Stimulated activated CD4-positive, alpha-beta T cell treated with anti-CD3 and anti-CD28 coated beads, Interleukin-15, amount 100 ng/mL, for 24 hours (primary cell): ENCODE measurements around the gene ZDHHC14.

Experiments used
- DNase-seq: peaks from one replicate; pipeline ENCODE4 v3.0.0-alpha.2; 2020

The ZDHHC14 gene

GRCh38 chr6:157520117-157520406, 139.1 kb downstream of the ZDHHC14 start:
- no peak for DNase-seq

GRCh38 chr6:157520596-157521361, 139.8 kb downstream of the ZDHHC14 start:
- DNase-seq: no peak

- DNase-seq: no peak
Observed at GRCh38 chr6:157521362-157522335, 140.7 kb downstream of the ZDHHC14 start.

GRCh38 chr6:157522472-157522871, 141.5 kb downstream of the ZDHHC14 start:
- DNase-seq: no peak

GRCh38 chr6:157524735-157525134, 143.7 kb downstream of the ZDHHC14 start:
- DNase-seq: no peak

- no peak for DNase-seq
Observed at GRCh38 chr6:157525292-157525889, 144.4 kb downstream of the ZDHHC14 start.

- DNase-seq: no peak
Observed at GRCh38 chr6:157525918-157526425, 145.0 kb downstream of the ZDHHC14 start.

- DNase-seq: no peak
Observed at GRCh38 chr6:157527471-157527907, 146.5 kb downstream of the ZDHHC14 start.

GRCh38 chr6:157528931-157529653, 148.1 kb downstream of the ZDHHC14 start:
- DNase-seq: no peak

- no peak for DNase-seq
Observed at GRCh38 chr6:157529654-157530039, 148.7 kb downstream of the ZDHHC14 start.

- DNase-seq: no peak
Observed at GRCh38 chr6:157530126-157530525, 149.1 kb downstream of the ZDHHC14 start.

GRCh38 chr6:157530724-157531168, 149.8 kb downstream of the ZDHHC14 start:
- DNase-seq: no peak

- DNase-seq: no peak
Observed at GRCh38 chr6:157531169-157531985, 150.4 kb downstream of the ZDHHC14 start.

- no peak for DNase-seq
Observed at GRCh38 chr6:157531986-157532365, 151.0 kb downstream of the ZDHHC14 start.

- DNase-seq: no peak
Observed at GRCh38 chr6:157533048-157533871, 152.3 kb downstream of the ZDHHC14 start.

- DNase-seq: no peak
Observed at GRCh38 chr6:157534134-157534871, 153.3 kb downstream of the ZDHHC14 start.

- DNase-seq: no peak
Observed at GRCh38 chr6:157534977-157535339, 154.0 kb downstream of the ZDHHC14 start.

GRCh38 chr6:157535340-157536222, 154.6 kb downstream of the ZDHHC14 start:
- DNase-seq: peak; percentile 15

- DNase-seq: no peak
Observed at GRCh38 chr6:157536223-157536545, 155.2 kb downstream of the ZDHHC14 start.
